ENCODE measurements around the gene CDYL2. TPM values are rescaled to one million over a fixed set of nuclear protein-coding genes. Genes with fewer than 3 reads are reported as not detected.

Gene CDYL2
- total RNA-seq, 2 donors from 2014 or later, result 1.6 to 7.8 TPM

- ATAC-seq (no peak), DNase-seq (no peak)
- Histone ChIP-seq H3K4me3 (no peak overlapping the region), H3K27ac (no peak overlapping the region), H3K36me3 (replicated peaks in 1 of 2; ENCODE audit: insufficient read depth in 1 of 2, low read depth in 2 of 2) (no peaks in the 10 kb centered on the region), H3K27me3 (no peaks in the 10 kb centered on the region), H3K9me3 (no peaks in the 10 kb centered on the region), H3K4me1 (no peaks in the 10 kb centered on the region)
- WGBS, 2 donors, result 52 to 59% methylated on average over 5 of the region's 5 CpGs
- no peak for TF ChIP-seq POLR2A (IDR thresholded peaks at IDR 0.05)
- TF ChIP-seq CTCF (IDR thresholded peaks at IDR 0.05), result no peak
- intact Hi-C loops (cut with DNase I), result no loop called here
Measured at GRCh38 chr16:80557037-80557436, 247.4 kb downstream of the CDYL2 start.

GRCh38 chr16:80556481-80556880 lies 247.9 kb downstream of the CDYL2 start:
- intact Hi-C loops (cut with DNase I), result no loop called here
- no peak overlapping the region for H3K4me3 ChIP-seq
- ATAC-seq (no peak), DNase-seq (no peak)
- H3K27ac ChIP-seq, result no peak overlapping the region
- no peaks in the 10 kb centered on the region for H3K36me3 ChIP-seq (replicated peaks in 1 of 2; ENCODE audit: insufficient read depth in 1 of 2, low read depth in 2 of 2)
- no peak for TF ChIP-seq CTCF (IDR thresholded peaks at IDR 0.05)
- no peak for TF ChIP-seq POLR2A (IDR thresholded peaks at IDR 0.05)
- no peaks in the 10 kb centered on the region for H3K27me3 ChIP-seq
- WGBS, 2 donors, result 46 to 60% methylated on average over 2 to 3 of the region's 3 CpGs
- H3K4me1 ChIP-seq, result no peaks in the 10 kb centered on the region
- H3K9me3 ChIP-seq, result no peaks in the 10 kb centered on the region

GRCh38 chr16:80554033-80554432 lies 250.4 kb downstream of the CDYL2 start:
- no peak for DNase-seq
- TF ChIP-seq POLR2A (IDR thresholded peaks at IDR 0.05) (no peak), CTCF (IDR thresholded peaks at IDR 0.05) (no peak)
- Histone ChIP-seq H3K9me3 (no peaks in the 10 kb centered on the region), H3K4me1 (no peaks in the 10 kb centered on the region), H3K36me3 (replicated peaks in 1 of 2; ENCODE audit: insufficient read depth in 1 of 2, low read depth in 2 of 2) (no peaks in the 10 kb centered on the region), H3K27ac (no peak overlapping the region), H3K27me3 (no peaks in the 10 kb centered on the region), H3K4me3 (no peak overlapping the region)
- intact Hi-C loops (cut with DNase I), result no loop called here
- no peak for ATAC-seq
- WGBS, 2 donors, result 25 to 29% methylated on average over 2 of the region's 2 CpGs

- WGBS, 2 donors, result 43 to 52% methylated on average over 5 of the region's 5 CpGs
- DNase-seq (no peak), ATAC-seq (no peak)
- Histone ChIP-seq H3K4me3 (no peak overlapping the region), H3K27me3 (no peaks in the 10 kb centered on the region), H3K36me3 (replicated peaks in 1 of 2; ENCODE audit: insufficient read depth in 1 of 2, low read depth in 2 of 2) (no peaks in the 10 kb centered on the region), H3K4me1 (no peaks in the 10 kb centered on the region), H3K27ac (no peak overlapping the region), H3K9me3 (no peaks in the 10 kb centered on the region)
- TF ChIP-seq POLR2A (IDR thresholded peaks at IDR 0.05), result no peak
- TF ChIP-seq CTCF (IDR thresholded peaks at IDR 0.05), result no peak
- intact Hi-C loops (cut with DNase I), result no loop called here
Measured at GRCh38 chr16:80552277-80552676, 252.1 kb downstream of the CDYL2 start.

Other genes starting within 250 kb of the CDYL2 start
- gene CMC2, start 202.3 kb upstream of the CDYL2 start, total RNA-seq, result 10 to 100 TPM; 15.5 to 23.6 TPM
- 1 to 10 TPM; 1.3 to 4.3 TPM for gene CENPN, start 202.6 kb upstream of the CDYL2 start, total RNA-seq
- 10 to 100 TPM; 15.6 to 15.8 TPM for gene ATMIN, start 231.2 kb upstream of the CDYL2 start, total RNA-seq

Measured in body of pancreas (tissue), 4 donors.